ENCODE measurements around the gene CTNNA1. TPM values are rescaled to one million over a fixed set of nuclear protein-coding genes. Genes with fewer than 3 reads are reported as not detected.

Gene CTNNA1
- total and polyA plus RNA-seq, 4 donors = 107 to 446 (median 278) TPM

- WGBS, 2 donors = 94 to 96% methylated on average over 3 of the region's 3 CpGs
- Histone ChIP-seq H3K27ac (ENCODE audit: low read depth in 1 of 2, low read length in 2 of 2) (no peak overlapping the region), H3K4me1 (ENCODE audit: control insufficient read depth in 1 of 2, insufficient read depth in 2 of 2, low read length in 2 of 2) (peaks cover 0 to 4% of the 10 kb centered on the region in 2 donors), H3K9me3 (ENCODE audit: control insufficient read depth, low read length) (no peaks in the 10 kb centered on the region), H3K36me3 (ENCODE audit: control insufficient read depth in 1 of 2, insufficient read depth in 2 of 2, low read length in 1 of 2) (no peaks in the 10 kb centered on the region), H3K27me3 (ENCODE audit: control insufficient read depth in 1 of 2, insufficient read depth in 2 of 2, low read length in 1 of 2) (no peaks in the 10 kb centered on the region), H3K4me3 (ENCODE audit: low read length in 2 of 2) (no peak overlapping the region)
- no peak for ATAC-seq (ENCODE audit: low FRiP score)
- DNase-seq = no peak
- intact Hi-C loops (cut with DNase I) = no loop called here
These were observed 67.5 kb downstream of the CTNNA1 start for GRCh38 chr5:138820695-138821094.

- intact Hi-C loops (cut with DNase I) = no loop called here
- Histone ChIP-seq H3K27me3 (ENCODE audit: control insufficient read depth in 1 of 2, insufficient read depth in 2 of 2, low read length in 1 of 2) (no peaks in the 10 kb centered on the region), H3K4me3 (ENCODE audit: low read length in 2 of 2) (no peak overlapping the region), H3K36me3 (ENCODE audit: control insufficient read depth in 1 of 2, insufficient read depth in 2 of 2, low read length in 1 of 2) (peaks cover 0 to 4% of the 10 kb centered on the region in 2 donors), H3K27ac (ENCODE audit: low read depth in 1 of 2, low read length in 2 of 2) (no peak overlapping the region), H3K9me3 (ENCODE audit: control insufficient read depth, low read length) (no peaks in the 10 kb centered on the region), H3K4me1 (ENCODE audit: control insufficient read depth in 1 of 2, insufficient read depth in 2 of 2, low read length in 2 of 2) (peaks cover 0 to 2% of the 10 kb centered on the region in 2 donors)
- WGBS, 2 donors = 44 to 47% methylated on average over 7 of the region's 7 CpGs
- ATAC-seq (ENCODE audit: low FRiP score) (peak; percentile 53), DNase-seq (no peak)
These were observed 71.3 kb downstream of the CTNNA1 start for GRCh38 chr5:138824516-138824915.

GRCh38 chr5:138824924-138825863 lies 72.0 kb downstream of the CTNNA1 start:
- no peak for DNase-seq
- Histone ChIP-seq H3K9me3 (ENCODE audit: control insufficient read depth, low read length) (no peaks in the 10 kb centered on the region), H3K4me3 (ENCODE audit: low read length in 2 of 2) (no peak overlapping the region), H3K36me3 (ENCODE audit: control insufficient read depth in 1 of 2, insufficient read depth in 2 of 2, low read length in 1 of 2) (peaks cover 0 to 4% of the 10 kb centered on the region in 2 donors), H3K27me3 (ENCODE audit: control insufficient read depth in 1 of 2, insufficient read depth in 2 of 2, low read length in 1 of 2) (no peaks in the 10 kb centered on the region), H3K4me1 (ENCODE audit: control insufficient read depth in 1 of 2, insufficient read depth in 2 of 2, low read length in 2 of 2) (peaks cover 0 to 2% of the 10 kb centered on the region in 2 donors), H3K27ac (ENCODE audit: low read depth in 1 of 2, low read length in 2 of 2) (no peak overlapping the region)
- no peak for ATAC-seq (ENCODE audit: low FRiP score)
- intact Hi-C loops (cut with DNase I) = no loop called here
- WGBS, 2 donors = 49 to 54% methylated on average over 5 of the region's 5 CpGs

GRCh38 chr5:138828556-138828955 lies 75.3 kb downstream of the CTNNA1 start:
- peaks cover 0 to 1% of the 10 kb centered on the region in 2 donors for H3K4me1 ChIP-seq (ENCODE audit: control insufficient read depth in 1 of 2, insufficient read depth in 2 of 2, low read length in 2 of 2)
- intact Hi-C loops (cut with DNase I) = no loop called here
- no peak overlapping the region for H3K4me3 ChIP-seq (ENCODE audit: low read length in 2 of 2)
- H3K9me3 ChIP-seq (ENCODE audit: control insufficient read depth, low read length) = no peaks in the 10 kb centered on the region
- DNase-seq = no peak
- 73 to 81% methylated on average over 4 of the region's 4 CpGs for WGBS, 2 donors
- no peak for ATAC-seq (ENCODE audit: low FRiP score)
- H3K27me3 ChIP-seq (ENCODE audit: control insufficient read depth in 1 of 2, insufficient read depth in 2 of 2, low read length in 1 of 2) = no peaks in the 10 kb centered on the region
- no peak overlapping the region for H3K27ac ChIP-seq (ENCODE audit: low read depth in 1 of 2, low read length in 2 of 2)
- H3K36me3 ChIP-seq (ENCODE audit: control insufficient read depth in 1 of 2, insufficient read depth in 2 of 2, low read length in 1 of 2) = peaks cover 3 to 6% of the 10 kb centered on the region in 2 donors

GRCh38 chr5:138829341-138829740 lies 76.1 kb downstream of the CTNNA1 start:
- intact Hi-C loops (cut with DNase I) = no loop called here
- Histone ChIP-seq H3K4me3 (ENCODE audit: low read length in 2 of 2) (no peak overlapping the region), H3K27ac (ENCODE audit: low read depth in 1 of 2, low read length in 2 of 2) (no peak overlapping the region), H3K9me3 (ENCODE audit: control insufficient read depth, low read length) (no peaks in the 10 kb centered on the region), H3K36me3 (ENCODE audit: control insufficient read depth in 1 of 2, insufficient read depth in 2 of 2, low read length in 1 of 2) (peaks cover 3 to 6% of the 10 kb centered on the region in 2 donors), H3K4me1 (ENCODE audit: control insufficient read depth in 1 of 2, insufficient read depth in 2 of 2, low read length in 2 of 2) (peaks cover 0 to 1% of the 10 kb centered on the region in 2 donors), H3K27me3 (ENCODE audit: control insufficient read depth in 1 of 2, insufficient read depth in 2 of 2, low read length in 1 of 2) (no peaks in the 10 kb centered on the region)
- DNase-seq (no peak), ATAC-seq (ENCODE audit: low FRiP score) (no peak)
- WGBS, 2 donors = 95 to 98% methylated on average over 3 of the region's 3 CpGs

- DNase-seq = no peak
- H3K4me3 ChIP-seq (ENCODE audit: low read length in 2 of 2) = no peak overlapping the region
- H3K36me3 ChIP-seq (ENCODE audit: control insufficient read depth in 1 of 2, insufficient read depth in 2 of 2, low read length in 1 of 2) = peaks cover 3 to 4% of the 10 kb centered on the region in 2 donors
- ATAC-seq (ENCODE audit: low FRiP score) = no peak
- H3K4me1 ChIP-seq (ENCODE audit: control insufficient read depth in 1 of 2, insufficient read depth in 2 of 2, low read length in 2 of 2) = peaks cover 0 to 1% of the 10 kb centered on the region in 2 donors
- no peaks in the 10 kb centered on the region for H3K27me3 ChIP-seq (ENCODE audit: control insufficient read depth in 1 of 2, insufficient read depth in 2 of 2, low read length in 1 of 2)
- H3K9me3 ChIP-seq (ENCODE audit: control insufficient read depth, low read length) = no peaks in the 10 kb centered on the region
- intact Hi-C loops (cut with DNase I) = no loop called here
- H3K27ac ChIP-seq (ENCODE audit: low read depth in 1 of 2, low read length in 2 of 2) = no peak overlapping the region
These were observed 78.5 kb downstream of the CTNNA1 start for GRCh38 chr5:138831703-138832102.

GRCh38 chr5:138832218-138832617 lies 79.0 kb downstream of the CTNNA1 start:
- Histone ChIP-seq H3K4me3 (ENCODE audit: low read length in 2 of 2) (no peak overlapping the region), H3K27ac (ENCODE audit: low read depth in 1 of 2, low read length in 2 of 2) (no peak overlapping the region), H3K9me3 (ENCODE audit: control insufficient read depth, low read length) (no peaks in the 10 kb centered on the region), H3K27me3 (ENCODE audit: control insufficient read depth in 1 of 2, insufficient read depth in 2 of 2, low read length in 1 of 2) (no peaks in the 10 kb centered on the region), H3K36me3 (ENCODE audit: control insufficient read depth in 1 of 2, insufficient read depth in 2 of 2, low read length in 1 of 2) (peaks cover 3 to 4% of the 10 kb centered on the region in 2 donors), H3K4me1 (ENCODE audit: control insufficient read depth in 1 of 2, insufficient read depth in 2 of 2, low read length in 2 of 2) (peaks cover 0 to 1% of the 10 kb centered on the region in 2 donors)
- 65 to 66% methylated on average over 2 of the region's 2 CpGs for WGBS, 2 donors
- no peak for ATAC-seq (ENCODE audit: low FRiP score)
- intact Hi-C loops (cut with DNase I) = no loop called here
- no peak for DNase-seq

GRCh38 chr5:138833080-138833479 lies 79.9 kb downstream of the CTNNA1 start:
- intact Hi-C loops (cut with DNase I) = no loop called here
- ATAC-seq (ENCODE audit: low FRiP score) (no peak), DNase-seq (no peak)
- Histone ChIP-seq H3K36me3 (ENCODE audit: control insufficient read depth in 1 of 2, insufficient read depth in 2 of 2, low read length in 1 of 2) (peaks cover 3 to 4% of the 10 kb centered on the region in 2 donors), H3K9me3 (ENCODE audit: control insufficient read depth, low read length) (no peaks in the 10 kb centered on the region), H3K4me3 (ENCODE audit: low read length in 2 of 2) (no peak overlapping the region), H3K4me1 (ENCODE audit: control insufficient read depth in 1 of 2, insufficient read depth in 2 of 2, low read length in 2 of 2) (peaks cover 0 to 1% of the 10 kb centered on the region in 2 donors), H3K27me3 (ENCODE audit: control insufficient read depth in 1 of 2, insufficient read depth in 2 of 2, low read length in 1 of 2) (no peaks in the 10 kb centered on the region), H3K27ac (ENCODE audit: low read depth in 1 of 2, low read length in 2 of 2) (no peak overlapping the region)
- 84 to 87% methylated on average over 2 of the region's 2 CpGs for WGBS, 2 donors

Measured in aorta (tissue), 5 donors.